A549 (cell line): ENCODE results near the gene ATXN7L1. TPM values are rescaled to one million over a fixed set of nuclear protein-coding genes. Genes with fewer than 3 reads are reported as not detected.

Source experiments
- ATAC-seq, 2 experiments: fragments of 200-7000 bp in 1 of 2; fragments of >200 bp in 1 of 2; cut with Nextera tagmentation in 1 of 2; cut with Tn5 transposase in 1 of 2; 3 replicates each; pipeline versions ENCODE4 v1.8.0 to v1.9.1; 2018 to 2020; ENCODE audit warnings: mild to moderate bottlenecking in 1 of 2, moderate library complexity in 1 of 2
- CTCF ChIA-PET: fragments of 300-600 bp; sonication (Branson Sonifier 250); formaldehyde crosslinking; extraction: SDS; loops from one replicate; lab custom pipeline; 2021; ENCODE audit warnings: antibody characterized with exemption, inconsistent platforms; lab: Yijun Ruan, JAX
- POLR2A ChIA-PET: fragments of 350-600 bp; formaldehyde crosslinking; extraction: SDS; loops from one replicate; lab custom pipeline; 2021; ENCODE audit warnings: antibody characterized with exemption, inconsistent platforms; lab: Yijun Ruan, JAX
- DNase-seq, 2 experiments: peaks; one replicate each; pipeline versions ENCODE4 v3.0.0 to v3.0.0-alpha.2; 2011 to 2016; ENCODE audit warnings: low read depth in 1 of 2, low spot score in 1 of 2
- FAIRE-seq: peaks from 2 replicates; lab custom pipeline; 2011; peaks lifted over from hg19 to GRCh38; lab: Jason Lieb, UNC
- H3K27ac ChIP-seq, 2 experiments: fragments of >200 bp; sonication (Bioruptor Twin); formaldehyde crosslinking; 3 replicates each; pipeline ENCODE4 v1.5.1; 2016 to 2017
- H3K4me1 ChIP-seq: fragments of >200 bp; sonication (Bioruptor Twin); formaldehyde crosslinking; 3 replicates; pipeline ENCODE4 v1.6.1; 2016
- H3K4me2 ChIP-seq: fragments of >200 bp; sonication (Bioruptor Twin); formaldehyde crosslinking; 3 replicates; pipeline ENCODE4 v1.6.1; 2016
- H3K4me3 ChIP-seq: fragments of >200 bp; sonication (Bioruptor Twin); formaldehyde crosslinking; 3 replicates; pipeline ENCODE4 v1.5.1; 2016
- H3K9me3 ChIP-seq: fragments of >200 bp; sonication (Bioruptor Twin); formaldehyde crosslinking; 3 replicates; pipeline ENCODE4 v1.6.1; 2016
- CBX2 ChIP-seq: fragments of 200-600 bp; sonication (generic); IDR thresholded peaks from 2 replicates; pipeline ENCODE4 v1.6.1; 2016; ENCODE audit warnings: low read depth, mild to moderate bottlenecking, borderline replicate concordance
- CHD2 ChIP-seq: fragments of 150-350 bp; IDR thresholded peaks from 2 replicates; pipeline ENCODE4 v1.6.1; 2014; ENCODE audit warnings: low read length; ENCODE audit not compliant: partially characterized antibody
- CHD4 ChIP-seq: fragments of 200-600 bp; sonication (generic); IDR thresholded peaks from 2 replicates; pipeline ENCODE4 v1.6.1; 2016; ENCODE audit warnings: antibody characterized with exemption, mild to moderate bottlenecking, borderline replicate concordance
- EHF ChIP-seq: fragments of 250-450 bp; sonication (Bioruptor Pico); IDR thresholded peaks from 2 replicates; pipeline ENCODE4 v1.5.0; 2020; ENCODE audit warnings: mild to moderate bottlenecking
- EP300 ChIP-seq, 2 experiments: fragments of >200 bp; sonication (Bioruptor Twin); formaldehyde crosslinking; IDR thresholded peaks; 2 replicates in 1 of 2; 3 replicates in 1 of 2; pipeline ENCODE4 v1.6.1; 2016 to 2017
- FOSB ChIP-seq: fragments of 250-450 bp; sonication (Bioruptor Pico); IDR thresholded peaks from 2 replicates; pipeline ENCODE4 v1.5.0; 2020; ENCODE audit warnings: mild to moderate bottlenecking, moderate library complexity
- FOXS1 ChIP-seq: fragments of 250-450 bp; sonication (Bioruptor Pico); IDR thresholded peaks from 2 replicates; pipeline ENCODE4 v1.5.0; 2020; ENCODE audit warnings: mild to moderate bottlenecking, moderate library complexity
- HEYL ChIP-seq: fragments of 250-450 bp; sonication (Bioruptor Pico); IDR thresholded peaks from 2 replicates; pipeline ENCODE4 v1.8.0; 2021; ENCODE audit warnings: mild to moderate bottlenecking, moderate library complexity
- KDM1A ChIP-seq: fragments of 200-600 bp; sonication (generic); IDR thresholded peaks from 2 replicates; pipeline ENCODE4 v1.6.1; 2016; ENCODE audit warnings: low read depth, mild to moderate bottlenecking
- MAFK ChIP-seq: fragments of 450-650 bp; IDR thresholded peaks from 2 replicates; pipeline ENCODE4 v1.6.1; 2014; ENCODE audit not compliant: partially characterized antibody
- NPAS2 ChIP-seq: fragments of 250-450 bp; sonication (Bioruptor Pico); IDR thresholded peaks from 2 replicates; pipeline ENCODE4 v1.8.0; 2022; ENCODE audit warnings: mild to moderate bottlenecking, moderate library complexity, borderline replicate concordance
- NR3C1 ChIP-seq: fragments of >200 bp; sonication (Bioruptor Twin); formaldehyde crosslinking; IDR thresholded peaks from 3 replicates; pipeline ENCODE4 v1.6.1; 2017
- PHF8 ChIP-seq: fragments of 200-600 bp; sonication (generic); IDR thresholded peaks from 2 replicates; pipeline ENCODE4 v1.6.1; 2016; ENCODE audit warnings: low read depth, mild to moderate bottlenecking, antibody characterized with exemption, moderate library complexity, borderline replicate concordance
- POLR2A ChIP-seq: IDR thresholded peaks from 2 replicates; pipeline ENCODE4 v1.6.1; 2012; ENCODE audit warnings: mild to moderate bottlenecking, low read length
- RAD21 ChIP-seq, 2 experiments: fragments of >200 bp in 1 of 2; sonication (Bioruptor Twin) in 1 of 2; formaldehyde crosslinking in 1 of 2; IDR thresholded peaks in 1 of 2; conservative IDR thresholded peaks in 1 of 2; 2 replicates in 1 of 2; 3 replicates in 1 of 2; pipeline ENCODE4 v1.6.1; 2012 to 2018; ENCODE audit warnings: inconsistent platforms in 1 of 2
- RNF2 ChIP-seq: fragments of 200-600 bp; sonication (generic); IDR thresholded peaks from 2 replicates; pipeline ENCODE4 v1.6.1; 2016; ENCODE audit warnings: low read depth, mild to moderate bottlenecking, antibody characterized with exemption, moderate library complexity, borderline replicate concordance
- SMC3 ChIP-seq: fragments of >200 bp; sonication (Bioruptor Twin); formaldehyde crosslinking; IDR thresholded peaks from 3 replicates; pipeline ENCODE4 v1.6.1; 2018; ENCODE audit warnings: inconsistent platforms
- ZC3H11A ChIP-seq: fragments of 450-650 bp; IDR thresholded peaks from 2 replicates; pipeline ENCODE4 v1.6.1; 2014; ENCODE audit warnings: antibody characterized with exemption, mild to moderate bottlenecking
- ZFP36 ChIP-seq: fragments of 450-650 bp; IDR thresholded peaks from 2 replicates; pipeline ENCODE4 v1.6.1; 2014; ENCODE audit warnings: borderline replicate concordance; ENCODE audit not compliant: partially characterized antibody
- WGBS: methylation state at CpG from one replicate; pipeline ENCODE4 v1.1.6; 2017; ENCODE audit errors: missing lambda C conversion rate; 5-methylcytosine and 5-hydroxymethylcytosine counted together
- polyA plus RNA-seq, 4 experiments: library from polyadenylated mRNA; depleted of rRNA in 3 of 4; stranded (reverse); fragments of >200 nt; fragmentation: RNase III in 1 of 4; extraction: RNeasy Plus Mini Kit Qiagen cat#74134 plus additional on column Dnase treatment in 1 of 4; gene quantifications; 2 replicates in 3 of 4; 3 replicates in 1 of 4; pipeline ENCODE4 v1.2.3, GENCODE V29; 2011 to 2017
- TF ChIP-seq, protein P1 (sequence below): IDR thresholded peaks from 2 replicates; pipeline ENCODE4 v1.6.1; 2012; ENCODE audit warnings: low read depth, borderline replicate concordance
- TF ChIP-seq, protein P2 (sequence below): fragments of >200 bp; sonication (Bioruptor Twin); formaldehyde crosslinking; IDR thresholded peaks from 3 replicates; pipeline ENCODE4 v1.5.1; 2016
- TF ChIP-seq, protein P3 (sequence below): fragments of 250-450 bp; sonication (Bioruptor Pico); IDR thresholded peaks from 2 replicates; pipeline ENCODE4 v1.5.0; 2020; ENCODE audit warnings: low read depth, mild to moderate bottlenecking, moderate library complexity

ATXN7L1 gene
- polyA plus RNA-seq, 2 of the 4 experiments (the other 2 are of a cell fraction), result 4.5 to 5.7 TPM

DNA sequence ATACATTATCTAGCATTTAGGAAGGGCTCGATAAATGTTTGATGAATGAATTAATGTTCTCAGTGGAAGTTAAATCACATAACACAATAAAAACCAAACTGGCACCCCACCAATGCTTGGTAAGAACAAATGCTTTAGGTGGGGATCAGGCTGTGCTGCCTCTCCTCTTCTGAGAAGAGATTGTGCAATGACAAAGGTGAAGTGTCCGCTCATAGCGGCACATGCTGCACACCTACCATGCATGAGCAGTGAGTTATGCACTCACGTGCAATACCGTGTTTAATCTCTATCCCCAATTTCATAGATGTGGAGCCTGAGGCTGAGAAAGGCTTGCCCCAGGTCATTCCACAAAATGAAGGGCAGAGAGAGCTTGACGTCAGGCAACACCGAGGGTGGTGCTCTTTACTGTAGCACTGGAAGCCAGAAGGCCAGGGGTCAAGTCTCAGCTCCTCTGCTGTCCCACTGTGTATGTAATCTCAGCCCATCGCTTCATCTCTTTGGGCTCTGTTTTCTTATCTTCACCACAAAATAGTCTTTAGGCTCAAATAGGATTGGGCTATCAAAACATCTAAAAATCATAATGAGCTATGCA, 222.2 kb downstream of the ATXN7L1 start:
- Histone ChIP-seq H3K4me2 (no peak overlapping the region), H3K9me3 (no peaks in the 10 kb centered on the region), H3K4me3 (no peak overlapping the region), H3K4me1 (peaks cover 24% of the 10 kb centered on the region), H3K27ac (no peak overlapping the region)
- POLR2A ChIA-PET, result no interaction called here
- FAIRE-seq, result no peak
- no peak for ATAC-seq
- CTCF ChIA-PET, result interaction anchor here (0.9 to 13.7 kb wide), 8 partner anchors 8 to 389 kb away, joined by 3 to 127 read pairs (median 8); no protein-coding TSS in a partner anchor
- WGBS, result 97% methylated on average over 8 of the region's 8 CpGs
- no peak for TF ChIP-seq ZC3H11A
- TF ChIP-seq, protein P1, sequence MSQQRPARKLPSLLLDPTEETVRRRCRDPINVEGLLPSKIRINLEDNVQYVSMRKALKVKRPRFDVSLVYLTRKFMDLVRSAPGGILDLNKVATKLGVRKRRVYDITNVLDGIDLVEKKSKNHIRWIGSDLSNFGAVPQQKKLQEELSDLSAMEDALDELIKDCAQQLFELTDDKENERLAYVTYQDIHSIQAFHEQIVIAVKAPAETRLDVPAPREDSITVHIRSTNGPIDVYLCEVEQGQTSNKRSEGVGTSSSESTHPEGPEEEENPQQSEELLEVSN, result no peak
- no peak for TF ChIP-seq RNF2
- TF ChIP-seq, protein P2, sequence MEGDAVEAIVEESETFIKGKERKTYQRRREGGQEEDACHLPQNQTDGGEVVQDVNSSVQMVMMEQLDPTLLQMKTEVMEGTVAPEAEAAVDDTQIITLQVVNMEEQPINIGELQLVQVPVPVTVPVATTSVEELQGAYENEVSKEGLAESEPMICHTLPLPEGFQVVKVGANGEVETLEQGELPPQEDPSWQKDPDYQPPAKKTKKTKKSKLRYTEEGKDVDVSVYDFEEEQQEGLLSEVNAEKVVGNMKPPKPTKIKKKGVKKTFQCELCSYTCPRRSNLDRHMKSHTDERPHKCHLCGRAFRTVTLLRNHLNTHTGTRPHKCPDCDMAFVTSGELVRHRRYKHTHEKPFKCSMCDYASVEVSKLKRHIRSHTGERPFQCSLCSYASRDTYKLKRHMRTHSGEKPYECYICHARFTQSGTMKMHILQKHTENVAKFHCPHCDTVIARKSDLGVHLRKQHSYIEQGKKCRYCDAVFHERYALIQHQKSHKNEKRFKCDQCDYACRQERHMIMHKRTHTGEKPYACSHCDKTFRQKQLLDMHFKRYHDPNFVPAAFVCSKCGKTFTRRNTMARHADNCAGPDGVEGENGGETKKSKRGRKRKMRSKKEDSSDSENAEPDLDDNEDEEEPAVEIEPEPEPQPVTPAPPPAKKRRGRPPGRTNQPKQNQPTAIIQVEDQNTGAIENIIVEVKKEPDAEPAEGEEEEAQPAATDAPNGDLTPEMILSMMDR, result no peak
- TF ChIP-seq KDM1A, result no peak
- TF ChIP-seq MAFK, result no peak
- no peak for TF ChIP-seq FOSB (CRISPR knock-in tag)
- TF ChIP-seq, protein P3, sequence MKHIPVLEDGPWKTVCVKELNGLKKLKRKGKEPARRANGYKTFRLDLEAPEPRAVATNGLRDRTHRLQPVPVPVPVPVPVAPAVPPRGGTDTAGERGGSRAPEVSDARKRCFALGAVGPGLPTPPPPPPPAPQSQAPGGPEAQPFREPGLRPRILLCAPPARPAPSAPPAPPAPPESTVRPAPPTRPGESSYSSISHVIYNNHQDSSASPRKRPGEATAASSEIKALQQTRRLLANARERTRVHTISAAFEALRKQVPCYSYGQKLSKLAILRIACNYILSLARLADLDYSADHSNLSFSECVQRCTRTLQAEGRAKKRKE (CRISPR knock-in tag), result no peak
- no peak for TF ChIP-seq EHF (CRISPR knock-in tag)
- no peak for TF ChIP-seq HEYL (CRISPR knock-in tag)
- TF ChIP-seq PHF8, result no peak
- no peak for TF ChIP-seq ZFP36
- TF ChIP-seq NR3C1, result no peak
- DNase-seq, result no peak

DNA sequence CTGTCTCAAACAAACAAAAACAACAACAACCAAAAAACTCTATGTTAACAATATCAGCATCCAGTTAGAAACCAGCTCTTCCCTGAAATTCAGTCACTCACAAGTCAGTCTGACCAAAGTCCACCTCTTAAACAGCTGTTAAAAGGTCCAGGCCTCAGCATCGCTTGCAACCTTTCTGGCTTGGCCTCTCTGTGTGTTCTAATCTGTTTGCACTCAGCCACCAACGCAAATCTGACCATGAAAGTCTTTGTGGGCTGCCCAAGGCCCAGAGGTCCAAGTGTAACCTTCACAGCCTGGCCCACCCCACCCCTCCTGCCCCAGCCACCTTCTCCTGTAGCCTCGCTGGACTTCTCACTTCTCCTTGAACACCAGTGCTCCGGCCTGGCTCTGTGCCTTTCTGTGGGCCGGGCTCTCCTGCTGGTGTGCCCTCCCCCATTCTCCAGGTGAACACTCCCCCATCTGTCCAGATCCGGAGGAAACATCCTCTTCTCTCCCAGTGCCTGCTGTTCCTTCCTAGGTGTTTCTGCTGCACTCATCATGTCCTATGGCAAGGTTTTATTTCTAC, 222.9 kb downstream of the ATXN7L1 start:
- no peak overlapping the region for H3K27ac ChIP-seq
- TF ChIP-seq, protein P3 (CRISPR knock-in tag), result no peak
- TF ChIP-seq CBX2, result no peak
- TF ChIP-seq, all 56 proteins: peak for 0
- FAIRE-seq (no peak), DNase-seq (no peak), ATAC-seq (no peak)
- POLR2A ChIA-PET, result no interaction called here
- H3K4me1 ChIP-seq, result peaks cover 30% of the 10 kb centered on the region
- CTCF ChIA-PET, result interaction anchor here (0.7 to 13.7 kb wide), 13 partner anchors 9 to 1257 kb away, joined by 3 to 127 read pairs (median 6); no protein-coding TSS in a partner anchor
- no peak overlapping the region for H3K4me3 ChIP-seq
- no peak overlapping the region for H3K4me2 ChIP-seq
- 70% methylated on average over 6 of the region's 6 CpGs for WGBS
- H3K9me3 ChIP-seq, result no peaks in the 10 kb centered on the region

DNA sequence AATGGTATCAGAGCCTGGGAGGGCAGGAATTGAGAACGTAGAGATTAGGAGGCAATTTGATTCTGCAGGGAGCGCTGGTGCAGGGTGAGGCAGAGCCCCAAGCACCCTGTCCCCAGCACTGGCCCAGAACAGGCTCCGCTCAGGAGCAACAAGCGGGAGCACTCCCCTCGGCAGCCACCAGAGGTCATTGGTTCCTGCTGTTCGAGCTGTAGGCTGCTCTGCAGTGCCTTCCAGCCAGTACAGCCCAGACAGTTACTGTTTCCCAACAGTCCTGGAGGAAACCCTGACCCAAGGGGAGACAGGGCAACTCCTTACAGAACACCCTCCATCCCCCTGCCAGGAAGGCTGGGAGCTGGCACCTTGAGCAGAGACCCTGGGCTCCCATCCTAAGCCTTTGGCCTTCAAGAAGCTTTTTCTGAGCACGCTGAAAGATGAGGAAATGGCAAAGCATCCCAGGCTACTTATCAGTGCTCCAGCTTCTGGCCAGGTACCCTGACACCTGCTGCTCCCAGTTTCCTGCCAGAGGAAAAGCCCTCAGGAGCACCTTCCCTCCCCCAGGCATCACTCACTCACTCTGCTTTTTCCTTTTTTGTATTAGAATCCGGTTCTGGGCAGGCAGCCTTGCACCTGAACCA, 223.9 kb downstream of the ATXN7L1 start:
- FAIRE-seq, result no peak
- POLR2A ChIA-PET, result no interaction called here

More for the DNA sequence above, 223.9 kb downstream of the ATXN7L1 start:
- WGBS, result 29% methylated on average over 7 of the region's 8 CpGs
- Histone ChIP-seq H3K27ac (peak overlapping the region in 1 of 2 experiments; percentile 39; a peak in 1 of 6 replicates), H3K4me2 (no peak overlapping the region), H3K4me1 (peaks cover 41% of the 10 kb centered on the region), H3K4me3 (no peak overlapping the region), H3K9me3 (no peaks in the 10 kb centered on the region)
- CTCF ChIA-PET, result interaction anchor here (0.5 to 13.7 kb wide), 29 partner anchors 9 to 503 kb away, joined by 3 to 127 read pairs (median 4); no protein-coding TSS in a partner anchor
- peak; percentile 92 to 95 for ATAC-seq
- TF ChIP-seq, protein P2, result peak; percentile 73
- TF ChIP-seq MAFK (no peak), RAD21 (conservative IDR thresholded peaks at IDR 0.05 in 1 of 2, IDR thresholded peaks at IDR 0.05 in 1 of 2) (peak; percentile 80 to 87), KDM1A (no peak), SMC3 (peak; percentile 76), POLR2A (no peak), EP300 (IDR thresholded peaks at IDR 0.05) (no peak), CHD4 (no peak), NPAS2 (no peak), CHD2 (no peak), FOXS1 (no peak)
- peak; percentile 71 to 90 for DNase-seq
